Esophagus squamous epithelium (tissue), 4 donors: ENCODE measurements around the gene AAMDC.
"Not testable (repeated sequence)": the region's sequence is repeated elsewhere in the genome, so short reads cannot be mapped to it uniquely, and the experiment has no call there.

Experiments used
- POLR2A ChIP-seq, 4 donors: fragments of 450-650 bp; IDR thresholded peaks; one replicate each; pipeline ENCODE4 v1.6.1; 2017; ENCODE audit warnings: antibody characterized with exemption in 4 of 4, mild to moderate bottlenecking in 4 of 4, moderate library complexity in 3 of 4
- TF ChIP-seq, protein P1 (sequence below), 6 experiments: fragments of 450-650 bp in 4 of 6; fragments of 200-600 bp in 2 of 6; sonication (generic) in 2 of 6; IDR thresholded peaks; one replicate each; pipeline ENCODE4 v1.5.1; 2016 to 2019; ENCODE audit warnings: antibody characterized with exemption in 6 of 6, mild to moderate bottlenecking in 4 of 6, moderate library complexity in 4 of 6

DNA sequence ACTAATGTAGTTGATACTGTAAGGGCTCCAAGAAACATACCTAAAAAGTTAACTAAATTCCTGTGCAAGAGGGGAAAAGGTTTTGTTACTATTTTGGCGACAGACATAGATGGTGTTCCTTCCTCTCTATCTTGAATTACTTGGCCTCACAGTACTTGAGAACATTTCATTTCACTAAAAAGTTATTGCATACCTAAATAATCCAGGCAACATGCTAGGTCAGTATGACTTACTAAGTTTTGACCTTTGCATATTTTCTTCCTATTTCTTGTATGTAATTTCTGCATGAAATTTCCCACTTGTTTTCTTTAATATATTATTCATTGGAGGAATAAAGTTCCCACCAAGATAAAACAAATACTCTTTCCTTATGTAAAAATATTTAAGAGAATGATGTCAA lies 74.0 kb downstream of the AAMDC start:
- TF ChIP-seq, protein P1, sequence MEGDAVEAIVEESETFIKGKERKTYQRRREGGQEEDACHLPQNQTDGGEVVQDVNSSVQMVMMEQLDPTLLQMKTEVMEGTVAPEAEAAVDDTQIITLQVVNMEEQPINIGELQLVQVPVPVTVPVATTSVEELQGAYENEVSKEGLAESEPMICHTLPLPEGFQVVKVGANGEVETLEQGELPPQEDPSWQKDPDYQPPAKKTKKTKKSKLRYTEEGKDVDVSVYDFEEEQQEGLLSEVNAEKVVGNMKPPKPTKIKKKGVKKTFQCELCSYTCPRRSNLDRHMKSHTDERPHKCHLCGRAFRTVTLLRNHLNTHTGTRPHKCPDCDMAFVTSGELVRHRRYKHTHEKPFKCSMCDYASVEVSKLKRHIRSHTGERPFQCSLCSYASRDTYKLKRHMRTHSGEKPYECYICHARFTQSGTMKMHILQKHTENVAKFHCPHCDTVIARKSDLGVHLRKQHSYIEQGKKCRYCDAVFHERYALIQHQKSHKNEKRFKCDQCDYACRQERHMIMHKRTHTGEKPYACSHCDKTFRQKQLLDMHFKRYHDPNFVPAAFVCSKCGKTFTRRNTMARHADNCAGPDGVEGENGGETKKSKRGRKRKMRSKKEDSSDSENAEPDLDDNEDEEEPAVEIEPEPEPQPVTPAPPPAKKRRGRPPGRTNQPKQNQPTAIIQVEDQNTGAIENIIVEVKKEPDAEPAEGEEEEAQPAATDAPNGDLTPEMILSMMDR (IDR thresholded peaks at IDR 0.05) = not testable (repeated sequence)
- TF ChIP-seq POLR2A (IDR thresholded peaks at IDR 0.05) = not testable (repeated sequence)
